Measurements from ENCODE around the gene LUZP2. TPM values are rescaled to one million over a fixed set of nuclear protein-coding genes. Genes with fewer than 3 reads are reported as not detected.

The LUZP2 gene
- total RNA-seq, 1 donor from 2014 or later: not detected

GRCh38 chr11:24708616-24709015 is 211.8 kb downstream of the LUZP2 start:
- intact Hi-C loops (cut with micrococcal nuclease): loop anchor here (10.0 kb wide), 1 partner anchor 64 kb away; no protein-coding TSS in a partner anchor

- intact Hi-C loops (cut with micrococcal nuclease): loop anchor here (10.0 kb wide), 1 partner anchor 65 kb away; no protein-coding TSS in a partner anchor
Observed at GRCh38 chr11:24709928-24710565, 213.2 kb downstream of the LUZP2 start.

GRCh38 chr11:24714601-24715000 is 217.7 kb downstream of the LUZP2 start:
- intact Hi-C loops (cut with micrococcal nuclease): no loop called here

- intact Hi-C loops (cut with micrococcal nuclease): no loop called here
Observed at GRCh38 chr11:24716403-24716802, 219.6 kb downstream of the LUZP2 start.

- intact Hi-C loops (cut with micrococcal nuclease): no loop called here
Observed at GRCh38 chr11:24723231-24723630, 226.4 kb downstream of the LUZP2 start.

- intact Hi-C loops (cut with micrococcal nuclease): no loop called here
Observed at GRCh38 chr11:24731554-24731953, 234.7 kb downstream of the LUZP2 start.

GRCh38 chr11:24734742-24735237 is 237.9 kb downstream of the LUZP2 start:
- intact Hi-C loops (cut with micrococcal nuclease): no loop called here

- intact Hi-C loops (cut with micrococcal nuclease): no loop called here
Observed at GRCh38 chr11:24738972-24739371, 242.1 kb downstream of the LUZP2 start.

- intact Hi-C loops (cut with micrococcal nuclease): no loop called here
Observed at GRCh38 chr11:24739637-24740036, 242.8 kb downstream of the LUZP2 start.

- intact Hi-C loops (cut with micrococcal nuclease): no loop called here
Observed at GRCh38 chr11:24747275-24748251, 250.7 kb downstream of the LUZP2 start.

- intact Hi-C loops (cut with micrococcal nuclease): no loop called here
Observed at GRCh38 chr11:24748261-24748660, 251.4 kb downstream of the LUZP2 start.

GRCh38 chr11:24754406-24754805 is 257.6 kb downstream of the LUZP2 start:
- intact Hi-C loops (cut with micrococcal nuclease): no loop called here

- intact Hi-C loops (cut with micrococcal nuclease): no loop called here
Observed at GRCh38 chr11:24755260-24755839, 258.5 kb downstream of the LUZP2 start.

GRCh38 chr11:24759742-24760141 is 262.9 kb downstream of the LUZP2 start:
- intact Hi-C loops (cut with micrococcal nuclease): no loop called here

- intact Hi-C loops (cut with micrococcal nuclease): no loop called here
Observed at GRCh38 chr11:24760681-24761080, 263.8 kb downstream of the LUZP2 start.

- intact Hi-C loops (cut with micrococcal nuclease): no loop called here
Observed at GRCh38 chr11:24762076-24762475, 265.2 kb downstream of the LUZP2 start.

- intact Hi-C loops (cut with micrococcal nuclease): no loop called here
Observed at GRCh38 chr11:24767411-24767810, 270.6 kb downstream of the LUZP2 start.

- intact Hi-C loops (cut with micrococcal nuclease): no loop called here
Observed at GRCh38 chr11:24773322-24773721, 276.5 kb downstream of the LUZP2 start.

- intact Hi-C loops (cut with micrococcal nuclease): no loop called here
Observed at GRCh38 chr11:24779791-24780190, 282.9 kb downstream of the LUZP2 start.

GRCh38 chr11:24781288-24781687 is 284.4 kb downstream of the LUZP2 start:
- intact Hi-C loops (cut with micrococcal nuclease): no loop called here

GRCh38 chr11:24793479-24793878 is 296.6 kb downstream of the LUZP2 start:
- intact Hi-C loops (cut with micrococcal nuclease): no loop called here

- intact Hi-C loops (cut with micrococcal nuclease): no loop called here
Observed at GRCh38 chr11:24794064-24794463, 297.2 kb downstream of the LUZP2 start.

Data from T-helper 2 cell treated with Interferon-gamma antibody and Interleukin-4, amounts not matched to agents 100 ng/mL and 5 ng/mL, for 36 hours (primary cell).